Endothelial cell (in vitro differentiated cells): ENCODE data around the gene WNT2B. TPM values are rescaled to one million over a fixed set of nuclear protein-coding genes. Genes with fewer than 3 reads are reported as not detected.

Experiments used
- DNase-seq: peaks from one replicate; pipeline ENCODE4 v3.0.0; 2021; ENCODE audit warnings: low spot score
- H3K27ac Mint-ChIP-seq: one replicate; pipeline ENCODE4 v1.8.0; 2021; ENCODE audit warnings: mixed read lengths, inconsistent platforms; ENCODE audit not compliant: unreplicated experiment
- H3K27me3 Mint-ChIP-seq: one replicate; pipeline ENCODE4 v1.8.0; 2021; ENCODE audit warnings: mild to moderate bottlenecking, moderate library complexity, mixed read lengths, inconsistent platforms; ENCODE audit not compliant: unreplicated experiment
- H3K36me3 Mint-ChIP-seq: one replicate; pipeline ENCODE4 v1.8.0; 2021; ENCODE audit warnings: mild to moderate bottlenecking, low read depth, mixed read lengths, inconsistent platforms; ENCODE audit not compliant: unreplicated experiment
- H3K4me1 Mint-ChIP-seq: one replicate; pipeline ENCODE4 v1.8.0; 2021; ENCODE audit warnings: mild to moderate bottlenecking, mixed read lengths, inconsistent platforms; ENCODE audit not compliant: unreplicated experiment
- H3K4me3 Mint-ChIP-seq: one replicate; pipeline ENCODE4 v1.8.0; 2021; ENCODE audit warnings: mild to moderate bottlenecking, mixed read lengths, inconsistent platforms; ENCODE audit not compliant: unreplicated experiment
- H3K9me3 Mint-ChIP-seq: one replicate; pipeline ENCODE4 v1.8.0; 2021; ENCODE audit warnings: mixed read lengths, inconsistent platforms; ENCODE audit not compliant: unreplicated experiment
- CTCF ChIP-seq: fragments of 200-600 bp; sonication (generic); IDR thresholded peaks from one replicate; pipeline ENCODE4 v1.5.0; 2021; ENCODE audit warnings: antibody characterized with exemption; ENCODE audit not compliant: unreplicated experiment
- total RNA-seq: library from RNA; stranded (reverse); fragmentation: NEBNext Ultra II Directional; extraction: Animal tissue kit (Norgen Biotek cat#: 25700); gene quantifications from one replicate; pipeline ENCODE4 v1.2.1, GENCODE V29; 2021; ENCODE audit not compliant: unreplicated experiment

Gene WNT2B
- total RNA-seq, 1 donor from 2014 or later, result 1.3 TPM

- Mint-ChIP-seq H3K9me3 (no peaks in the 10 kb centered on the region), H3K36me3 (no peaks in the 10 kb centered on the region), H3K27me3 (no peaks in the 10 kb centered on the region), H3K4me3 (no peak overlapping the region), H3K4me1 (no peaks in the 10 kb centered on the region), H3K27ac (no peak overlapping the region)
- TF ChIP-seq CTCF, result no peak
- no peak for DNase-seq
Observed at GRCh38 chr1:112554411-112554810, 45.6 kb downstream of the WNT2B start.

- no peaks in the 10 kb centered on the region for H3K27me3 Mint-ChIP-seq
- no peaks in the 10 kb centered on the region for H3K9me3 Mint-ChIP-seq
- H3K36me3 Mint-ChIP-seq, result no peaks in the 10 kb centered on the region
- H3K4me3 Mint-ChIP-seq, result no peak overlapping the region
- H3K4me1 Mint-ChIP-seq, result no peaks in the 10 kb centered on the region
- no peak for TF ChIP-seq CTCF
- H3K27ac Mint-ChIP-seq, result no peak overlapping the region
- DNase-seq, result no peak
Observed at GRCh38 chr1:112557385-112557784, 48.6 kb downstream of the WNT2B start.

- no peaks in the 10 kb centered on the region for H3K9me3 Mint-ChIP-seq
- H3K4me3 Mint-ChIP-seq, result no peak overlapping the region
- no peaks in the 10 kb centered on the region for H3K27me3 Mint-ChIP-seq
- H3K4me1 Mint-ChIP-seq, result no peaks in the 10 kb centered on the region
- H3K27ac Mint-ChIP-seq, result no peak overlapping the region
- H3K36me3 Mint-ChIP-seq, result no peaks in the 10 kb centered on the region
- no peak for DNase-seq
- no peak for TF ChIP-seq CTCF
Observed at GRCh38 chr1:112558634-112559033, 49.9 kb downstream of the WNT2B start.

- Mint-ChIP-seq H3K9me3 (no peaks in the 10 kb centered on the region), H3K4me3 (no peak overlapping the region), H3K27me3 (no peaks in the 10 kb centered on the region), H3K27ac (no peak overlapping the region), H3K36me3 (peaks cover 2% of the 10 kb centered on the region), H3K4me1 (no peaks in the 10 kb centered on the region)
- DNase-seq, result no peak
- no peak for TF ChIP-seq CTCF
Observed at GRCh38 chr1:112563341-112563740, 54.6 kb downstream of the WNT2B start.

- Mint-ChIP-seq H3K4me3 (no peak overlapping the region), H3K9me3 (no peaks in the 10 kb centered on the region), H3K27me3 (no peaks in the 10 kb centered on the region)
Observed at GRCh38 chr1:112564081-112564480, 55.3 kb downstream of the WNT2B start.

More at GRCh38 chr1:112564081-112564480, 55.3 kb downstream of the WNT2B start:
- TF ChIP-seq CTCF, result no peak
- no peaks in the 10 kb centered on the region for H3K4me1 Mint-ChIP-seq
- H3K36me3 Mint-ChIP-seq, result peaks cover 2% of the 10 kb centered on the region
- H3K27ac Mint-ChIP-seq, result no peak overlapping the region
- no peak for DNase-seq
